IMR-90 (cell line): ENCODE results near the gene KCNJ6.

Source experiments
- CEBPB ChIP-seq: IDR thresholded peaks from 2 replicates; pipeline ENCODE4 v1.6.1; 2012; ENCODE audit warnings: low read depth, low read length, improper control_type of control experiment
- CTCF ChIP-seq: conservative IDR thresholded peaks from 2 replicates; pipeline ENCODE4 v1.5.1; 2012; ENCODE audit warnings: mild to moderate bottlenecking, low read depth, low read length, improper control_type of control experiment
- MXI1 ChIP-seq: IDR thresholded peaks from 2 replicates; pipeline ENCODE4 v1.6.1; 2012; ENCODE audit warnings: low read depth, mild to moderate bottlenecking, low read length, moderate library complexity, borderline replicate concordance
- POLR2A ChIP-seq: IDR thresholded peaks from 2 replicates; pipeline ENCODE4 v1.6.1; 2012; ENCODE audit warnings: mild to moderate bottlenecking, low read depth, low read length
- SMC3 ChIP-seq: fragments of 150-350 bp; IDR thresholded peaks from 2 replicates; pipeline ENCODE4 v1.6.1; 2016; ENCODE audit warnings: low read depth, mild to moderate bottlenecking, antibody characterized with exemption, low read length, moderate library complexity

- TF ChIP-seq CTCF (no peak), CEBPB (no peak), SMC3 (no peak), POLR2A (no peak), MXI1 (no peak)
Measured at GRCh38 chr21:37734846-37735245, 181.4 kb downstream of the KCNJ6 start.
